Measurements from ENCODE around the gene TDRD15.
"Not testable (repeated sequence)": the region's sequence is repeated elsewhere in the genome, so short reads cannot be mapped to it uniquely, and the experiment has no call there.

Gene TDRD15

DNA sequence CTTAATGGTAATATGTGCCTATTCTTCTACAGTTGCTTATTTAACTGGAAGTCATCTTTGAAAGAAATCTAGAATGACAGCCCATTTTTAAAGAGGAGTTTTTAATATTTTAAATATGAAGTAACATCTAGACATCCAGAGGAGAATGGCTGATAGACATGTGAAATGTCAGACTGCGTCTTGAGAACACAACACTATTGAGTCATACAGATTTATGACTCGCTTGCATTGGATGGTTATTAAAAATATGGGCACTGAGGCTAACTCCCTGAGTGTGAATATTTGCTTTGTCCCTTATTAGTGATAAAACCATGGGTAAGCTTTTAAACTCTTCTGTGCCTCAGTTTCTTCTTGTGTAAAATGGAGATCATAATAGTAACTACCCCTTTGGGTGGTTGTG is 22.9 kb downstream of the TDRD15 start:
- no peak for DNase-seq (ENCODE audit: low read depth in 2 of 2)

DNA sequence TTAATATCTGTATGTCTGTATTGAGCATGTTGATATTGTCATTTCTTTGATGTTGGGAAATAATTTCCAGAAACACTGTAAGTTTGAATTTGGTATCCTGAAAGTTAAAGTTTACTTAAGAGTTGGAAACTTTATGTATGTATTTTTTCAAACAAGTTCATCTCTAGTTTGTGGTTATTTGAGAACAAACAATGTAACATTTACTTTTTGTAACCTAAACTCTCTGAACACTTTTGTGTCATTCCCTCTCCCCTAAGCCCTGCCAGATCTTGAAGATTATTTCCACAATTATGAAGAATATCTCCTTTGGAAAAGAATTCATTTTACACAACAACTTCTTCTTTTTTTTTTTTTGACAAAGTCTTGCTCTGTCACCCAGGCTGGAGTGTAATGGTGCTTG is 24.9 kb downstream of the TDRD15 start:
- DNase-seq (ENCODE audit: low read depth in 2 of 2) = no peak

DNA sequence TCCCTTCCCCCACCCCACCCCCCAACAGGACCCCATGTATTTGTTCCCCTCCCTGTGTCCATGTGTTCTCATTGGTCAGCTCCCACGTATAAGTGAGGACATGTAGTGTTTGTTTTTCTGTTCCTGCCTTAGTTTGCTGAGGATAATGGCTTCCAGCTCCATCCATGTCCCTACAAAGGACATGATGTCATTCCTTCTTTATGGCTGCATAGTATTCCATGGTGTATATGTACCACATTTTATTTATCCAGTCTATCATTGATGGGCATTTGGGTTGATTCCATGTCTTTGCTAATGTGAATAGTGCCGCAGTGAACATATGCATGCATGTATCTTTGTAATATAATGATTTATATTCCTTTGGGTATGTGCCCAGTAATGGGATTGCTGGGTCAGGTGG is 27.5 kb downstream of the TDRD15 start:
- DNase-seq (ENCODE audit: low read depth in 2 of 2) = not testable (repeated sequence)

DNA sequence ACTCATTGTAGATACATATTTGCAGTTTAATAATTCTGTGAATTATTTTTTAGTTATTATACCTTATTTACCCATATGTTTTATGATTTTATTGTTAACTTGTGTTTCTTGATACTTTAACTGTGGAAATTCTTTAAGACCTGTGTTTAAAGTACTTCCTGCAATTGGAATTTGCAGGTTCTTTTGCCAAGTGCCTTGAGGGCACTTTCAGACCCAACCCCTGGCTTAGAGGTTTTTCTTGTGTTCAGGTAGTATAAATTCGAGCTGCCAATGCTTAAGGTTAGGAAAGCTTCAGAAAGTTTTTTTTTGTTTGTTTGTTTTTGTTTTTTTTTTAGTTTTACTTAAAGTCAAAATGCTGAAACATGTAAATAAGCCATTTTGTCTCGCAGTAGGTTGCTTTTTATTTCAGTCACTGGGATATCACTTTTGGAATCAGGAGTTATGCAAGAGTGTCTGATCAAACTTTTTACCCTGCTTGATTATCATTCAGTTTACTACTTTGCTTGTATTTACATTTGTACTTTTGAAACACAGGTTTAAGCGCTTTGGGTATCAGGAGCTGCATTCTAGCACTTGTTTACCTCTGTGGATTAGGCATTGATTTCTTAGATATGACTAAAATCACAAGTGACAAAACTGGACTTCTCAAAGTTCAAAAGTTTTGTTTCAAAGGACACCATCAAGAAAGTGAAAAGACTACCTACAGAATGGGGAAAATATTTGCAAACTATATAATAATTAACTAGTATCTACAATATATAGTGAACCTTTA is 31.8 kb downstream of the TDRD15 start:
- DNase-seq (ENCODE audit: low read depth in 2 of 2) = no peak

DNA sequence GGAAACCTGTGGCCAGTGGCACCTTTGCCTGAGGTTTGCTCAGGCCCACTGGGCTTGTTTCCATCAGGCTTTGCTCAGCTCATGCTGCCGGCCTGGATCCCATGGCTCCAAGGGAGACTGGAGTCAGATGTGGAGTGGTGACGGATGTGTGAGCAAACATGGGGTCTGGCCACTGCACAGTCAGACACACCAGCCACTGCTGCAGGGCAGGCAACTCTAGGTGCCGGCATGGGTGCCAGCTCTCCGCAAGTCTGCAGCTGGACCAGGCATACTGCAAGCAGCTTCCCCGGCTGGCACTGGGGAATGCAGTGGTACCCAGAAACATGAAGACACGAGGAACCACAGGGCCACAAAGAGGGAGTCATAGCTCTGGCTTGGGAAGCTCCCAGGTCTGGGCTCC is 37.4 kb downstream of the TDRD15 start:
- no peak for DNase-seq (ENCODE audit: low read depth in 2 of 2)

DNA sequence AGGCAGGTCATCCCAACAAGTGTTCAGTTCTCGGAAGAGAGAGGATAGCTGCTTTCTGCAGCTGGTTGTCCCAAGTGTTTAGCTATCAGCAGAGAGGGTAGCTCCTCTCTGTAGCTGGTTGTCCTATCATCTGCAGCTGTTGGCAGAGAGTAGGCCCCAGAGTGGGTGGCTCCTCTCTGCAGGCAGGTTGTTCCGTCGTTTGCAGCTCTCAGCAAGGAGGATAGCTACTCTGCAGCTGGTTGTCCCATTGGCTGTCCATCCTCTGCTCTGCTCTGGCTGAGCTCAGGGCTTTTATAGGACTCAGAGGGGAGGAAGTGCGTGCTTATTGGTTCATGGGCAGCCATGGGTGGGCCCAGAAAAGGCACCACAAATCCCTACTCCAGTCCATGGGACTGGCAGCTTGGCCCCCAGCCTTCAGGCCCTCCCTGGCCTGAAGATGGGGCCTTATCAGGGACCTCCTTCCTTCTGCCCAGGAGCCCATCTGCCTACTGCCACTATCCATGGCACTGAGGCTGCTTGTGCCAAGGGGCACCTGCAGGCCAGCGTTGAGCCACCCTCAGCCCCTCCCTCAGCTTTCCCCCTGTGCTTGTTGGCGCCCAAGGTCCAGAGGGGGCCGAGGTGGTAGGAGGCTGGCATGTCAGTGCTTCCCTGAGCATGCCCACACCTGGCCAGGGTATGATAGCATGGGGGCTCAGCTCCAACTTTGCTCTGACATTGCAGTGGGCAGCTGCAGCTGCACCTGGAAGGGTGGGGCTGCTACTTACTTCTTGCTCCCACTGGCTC is 38.3 kb downstream of the TDRD15 start:
- DNase-seq (ENCODE audit: low read depth in 2 of 2) = no peak

DNA sequence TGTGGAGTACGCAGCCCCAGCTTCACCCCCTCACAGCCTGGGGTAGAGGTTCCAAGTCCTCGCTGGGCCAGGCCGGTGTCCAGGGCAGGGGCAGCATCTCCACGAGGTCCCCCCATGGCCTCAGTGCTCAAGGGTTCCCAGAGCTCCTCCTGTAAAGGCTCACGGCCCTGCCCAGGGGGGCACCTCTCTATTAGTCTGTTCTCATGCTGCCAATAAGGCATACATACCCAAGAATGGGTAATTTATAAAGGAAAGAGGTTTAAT is 38.8 kb downstream of the TDRD15 start:
- DNase-seq (ENCODE audit: low read depth in 2 of 2) = no peak

DNA sequence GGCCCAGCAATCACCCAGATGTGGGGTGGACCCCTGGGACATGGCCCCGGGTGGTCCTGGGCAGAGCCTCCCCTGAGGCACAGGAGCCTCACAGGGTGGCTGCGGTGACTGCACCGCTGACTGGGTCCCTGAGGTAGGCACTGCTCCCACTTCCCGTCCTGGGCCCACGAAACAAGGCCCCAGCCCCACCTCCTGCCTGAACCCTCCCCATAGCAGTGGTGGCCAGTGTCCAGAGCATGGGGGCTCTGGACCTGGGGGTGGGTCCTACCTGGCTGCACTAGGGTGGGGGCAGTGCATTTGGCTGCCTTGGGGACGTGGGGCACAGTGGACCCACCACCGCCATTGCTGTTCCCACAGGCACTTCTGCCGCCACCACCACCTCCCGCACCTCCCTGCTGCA is 39.4 kb downstream of the TDRD15 start:
- DNase-seq (ENCODE audit: low read depth in 2 of 2) = no peak

DNA sequence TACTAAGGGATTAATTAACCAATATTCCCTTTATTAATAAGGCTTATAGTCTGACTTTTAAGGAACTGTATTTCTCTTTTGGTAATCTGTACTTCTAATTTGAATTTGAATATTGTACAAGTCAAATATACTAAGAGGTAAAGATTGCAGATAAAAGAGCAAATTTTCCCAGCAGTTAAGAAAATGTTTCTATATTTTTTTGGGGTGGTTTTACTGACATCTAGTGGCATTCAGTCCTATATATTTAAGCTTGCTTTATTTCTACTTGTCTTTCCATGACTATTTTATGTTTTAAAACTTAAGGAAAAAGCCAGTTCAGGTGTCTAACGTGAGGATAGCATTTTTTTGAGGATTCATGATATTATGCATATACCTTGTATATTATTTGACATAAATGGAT is 41.6 kb downstream of the TDRD15 start:
- DNase-seq (ENCODE audit: low read depth in 2 of 2) = no peak

DNA sequence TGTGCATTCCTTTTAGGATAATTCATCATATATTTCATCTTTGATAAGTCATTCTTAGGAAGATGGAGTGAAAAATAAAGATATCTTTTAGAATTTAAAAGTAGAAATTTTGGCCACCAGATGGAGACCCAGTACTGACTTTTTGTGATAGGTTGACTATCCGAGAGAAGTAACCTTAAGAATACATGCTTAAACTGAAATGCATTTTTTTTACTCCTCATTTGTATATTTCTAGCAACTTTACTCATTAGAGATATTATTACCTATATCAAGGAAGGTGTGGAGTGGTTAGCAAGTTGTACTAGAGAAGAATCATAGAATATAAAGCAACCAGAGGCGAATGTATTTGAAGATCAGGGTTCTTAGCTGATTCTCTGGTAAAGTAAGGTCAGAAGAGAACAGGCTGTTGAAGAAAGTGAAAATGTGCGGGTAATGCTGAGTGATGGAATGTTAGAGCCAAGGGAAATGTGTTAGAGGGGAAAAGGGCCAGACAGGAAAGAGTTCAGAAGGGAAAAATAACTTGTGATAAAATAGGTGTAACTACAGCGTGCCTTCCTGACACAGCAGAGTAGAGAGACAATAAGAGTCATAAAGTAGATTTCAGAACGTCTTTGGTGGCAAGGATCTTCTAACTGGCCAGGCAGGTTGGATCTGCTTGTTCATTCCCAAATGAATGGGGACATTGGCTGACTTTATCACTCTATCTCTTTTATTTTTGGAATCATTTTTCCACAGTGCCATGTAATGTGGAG is 52.3 kb downstream of the TDRD15 start:
- DNase-seq (ENCODE audit: low read depth in 2 of 2) = no peak

DNA sequence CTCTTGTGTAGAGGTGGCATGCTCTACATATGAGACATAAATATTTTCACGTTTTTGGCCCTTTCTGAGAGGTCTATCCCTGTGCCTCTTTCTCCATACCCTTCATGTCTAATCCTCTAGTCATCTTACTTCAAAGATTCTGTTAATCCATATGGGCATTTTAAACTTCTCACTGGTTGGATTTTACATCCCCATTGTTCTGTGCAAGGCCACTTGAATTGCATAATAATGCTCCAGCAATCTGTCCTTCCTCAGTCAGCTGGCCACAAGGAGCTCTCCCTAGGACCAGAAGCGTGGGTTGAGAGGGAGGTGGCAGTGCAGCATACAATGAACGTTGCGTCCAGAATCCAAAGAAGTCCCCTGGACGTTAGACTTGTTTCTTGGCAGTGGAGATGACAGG is 58.2 kb downstream of the TDRD15 start:
- no peak for DNase-seq (ENCODE audit: low read depth in 2 of 2)

DNA sequence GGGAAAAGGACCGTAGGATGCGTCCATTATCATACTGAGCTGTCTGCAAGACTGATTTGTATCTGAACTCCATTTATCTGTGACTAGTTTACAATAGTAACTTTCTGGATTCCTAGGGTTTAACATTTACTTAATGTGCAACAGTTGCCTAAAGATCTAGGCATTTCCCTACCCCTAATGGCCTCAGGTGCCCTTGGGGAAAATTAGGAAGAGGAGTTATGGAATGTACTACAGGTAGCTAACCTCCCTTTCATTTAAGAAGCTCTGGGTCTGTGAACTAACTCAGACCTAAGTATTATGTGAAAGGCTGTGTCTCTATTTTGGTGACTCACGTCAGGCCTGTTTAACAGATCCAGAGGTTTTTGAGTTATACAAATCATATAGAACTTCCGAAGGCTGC is 59.5 kb downstream of the TDRD15 start:
- no peak for DNase-seq (ENCODE audit: low read depth in 2 of 2)

DNA sequence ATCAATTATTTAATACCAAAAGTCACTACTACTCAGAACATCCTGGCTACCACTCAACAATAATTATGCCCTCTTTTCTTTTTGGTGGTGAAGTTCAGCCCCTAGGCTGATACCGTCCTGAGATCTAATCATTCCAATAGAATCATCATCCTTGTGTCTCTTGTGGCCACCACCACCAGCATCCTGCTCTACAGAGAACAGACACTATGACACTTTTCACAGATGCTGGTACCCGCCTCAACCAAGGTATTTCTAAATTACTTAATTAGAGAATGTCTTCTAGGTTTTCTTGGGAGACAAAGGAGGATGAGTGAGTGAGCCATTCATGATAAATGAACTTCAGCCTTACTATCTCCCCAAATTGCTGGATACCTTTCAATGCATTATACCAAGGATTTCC is 60.0 kb downstream of the TDRD15 start:
- no peak for DNase-seq (ENCODE audit: low read depth in 2 of 2)

DNA sequence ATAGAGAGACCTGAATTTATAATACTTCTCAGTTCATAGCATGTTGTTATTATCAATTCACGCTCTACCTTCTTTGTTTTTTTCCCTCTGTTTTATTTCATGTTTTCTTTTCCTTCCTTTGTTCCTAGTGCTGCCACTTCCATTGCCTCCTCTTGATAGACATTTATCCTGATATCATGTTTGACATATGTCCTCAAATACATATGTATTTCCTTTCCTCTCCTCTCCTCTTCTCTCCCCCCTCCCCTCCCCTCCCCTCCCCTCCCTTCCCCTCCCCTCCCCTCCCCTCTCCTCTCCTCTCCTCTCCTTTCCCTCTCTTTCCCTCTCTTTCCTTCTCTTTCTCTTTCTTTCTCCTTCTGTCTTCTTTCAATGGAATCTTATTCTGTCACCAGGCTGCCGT is 67.8 kb downstream of the TDRD15 start:
- DNase-seq (ENCODE audit: low read depth in 2 of 2) = no peak
